GOT3 (cell line): ENCODE measurements around the gene VGLL4.
A peak's percentile ranks its signal among the peaks of the same experiment; 100 is the strongest.

Source experiments
- DNase-seq: peaks from one replicate; lab custom pipeline; 2025; ENCODE audit warnings: mixed read lengths; lab: John Stamatoyannopoulos, UW

The VGLL4 gene

DNA sequence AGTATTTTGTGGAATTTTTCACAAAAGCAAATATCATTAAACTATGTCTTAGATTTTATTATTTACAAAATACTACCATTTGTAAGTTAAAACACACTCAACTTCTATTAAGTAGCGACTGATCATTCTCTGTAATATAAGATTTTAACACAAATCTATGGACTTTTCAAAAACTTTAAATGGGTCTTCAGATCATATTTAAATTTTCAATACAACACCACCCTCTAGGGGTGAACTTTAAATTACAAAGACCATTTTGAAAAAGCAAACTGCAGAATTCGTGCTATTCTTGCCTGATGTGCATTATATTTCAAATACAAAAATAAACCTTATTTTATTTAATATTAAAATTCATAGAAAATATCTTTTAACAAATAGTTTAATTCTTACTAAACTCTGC is 8.2 kb upstream of the VGLL4 start:
- DNase-seq, result no peak

DNA sequence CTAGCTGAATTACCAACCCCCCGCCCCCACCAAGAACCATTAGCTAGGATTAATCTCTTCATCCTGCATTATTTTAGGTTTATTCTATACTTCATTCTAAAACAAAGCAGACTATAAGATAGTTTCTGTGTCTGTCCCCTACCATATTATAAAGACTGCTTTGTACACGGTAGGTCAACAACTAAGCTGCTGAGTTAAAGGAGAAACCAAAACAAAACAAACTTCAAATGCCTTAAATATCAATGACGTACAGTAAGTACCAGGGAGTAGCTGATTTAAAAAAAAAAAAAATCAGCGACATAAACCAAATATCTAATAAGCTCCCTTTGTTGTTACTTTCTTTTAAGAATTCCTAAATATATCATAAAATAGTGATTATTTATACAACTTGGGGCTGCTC is 7.8 kb upstream of the VGLL4 start:
- no peak for DNase-seq

DNA sequence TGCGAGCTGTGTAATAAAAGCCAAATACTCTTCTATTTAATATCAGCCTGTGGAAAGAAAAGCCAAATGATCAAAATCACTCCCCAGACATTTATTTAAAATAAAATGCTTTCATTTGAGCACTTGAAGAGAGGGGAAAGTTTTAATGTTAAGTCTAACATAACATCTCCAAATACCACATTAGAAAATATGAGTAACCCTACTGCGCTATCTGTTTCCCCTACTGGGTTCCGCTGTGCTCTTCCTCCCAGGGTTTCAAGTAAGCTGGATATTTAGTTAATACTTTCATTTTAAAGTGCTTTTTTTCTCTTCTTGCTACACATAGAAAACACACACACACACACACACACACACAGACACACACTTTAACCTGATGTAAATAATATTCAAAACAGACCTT is 6.7 kb upstream of the VGLL4 start:
- no peak for DNase-seq

DNA sequence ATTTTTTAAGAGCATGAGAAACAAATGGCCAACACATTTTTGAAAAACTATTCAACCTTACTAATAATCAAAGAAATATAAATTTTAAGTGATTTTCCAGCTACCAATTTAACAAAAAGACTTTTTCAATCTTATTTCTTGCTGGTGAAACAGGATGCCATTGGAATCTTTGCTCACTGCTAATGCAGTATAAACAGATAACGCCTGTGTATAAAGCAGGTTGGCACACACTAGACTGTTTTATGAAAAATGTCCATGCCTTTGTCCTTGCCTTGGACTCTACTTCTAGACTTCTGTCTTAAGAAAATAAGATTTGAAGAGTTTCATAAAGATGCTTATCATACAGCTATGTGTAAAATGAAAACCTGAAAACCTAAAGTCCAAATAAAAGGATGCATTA is 5.0 kb upstream of the VGLL4 start:
- no peak for DNase-seq

DNA sequence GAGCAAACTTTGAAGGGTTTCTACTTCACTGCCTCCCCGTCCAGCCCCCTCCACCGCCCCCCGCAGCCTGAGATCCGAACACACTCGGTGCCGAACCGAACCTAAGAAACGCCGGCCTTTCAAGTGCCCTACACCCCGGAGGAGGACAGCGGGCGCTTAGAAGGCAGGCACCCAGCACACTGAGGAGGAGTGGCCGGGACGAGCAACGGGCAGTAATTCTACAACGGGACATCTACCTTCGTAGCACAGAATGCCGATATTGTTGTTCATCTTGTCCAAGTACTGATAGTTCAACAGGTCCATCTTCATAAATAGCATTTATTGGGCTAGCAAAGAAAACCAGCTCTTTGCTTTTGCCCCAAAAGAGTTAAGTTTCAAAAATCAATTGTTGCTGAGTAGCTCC is 513 bp downstream of the VGLL4 start:
- no peak for DNase-seq

DNA sequence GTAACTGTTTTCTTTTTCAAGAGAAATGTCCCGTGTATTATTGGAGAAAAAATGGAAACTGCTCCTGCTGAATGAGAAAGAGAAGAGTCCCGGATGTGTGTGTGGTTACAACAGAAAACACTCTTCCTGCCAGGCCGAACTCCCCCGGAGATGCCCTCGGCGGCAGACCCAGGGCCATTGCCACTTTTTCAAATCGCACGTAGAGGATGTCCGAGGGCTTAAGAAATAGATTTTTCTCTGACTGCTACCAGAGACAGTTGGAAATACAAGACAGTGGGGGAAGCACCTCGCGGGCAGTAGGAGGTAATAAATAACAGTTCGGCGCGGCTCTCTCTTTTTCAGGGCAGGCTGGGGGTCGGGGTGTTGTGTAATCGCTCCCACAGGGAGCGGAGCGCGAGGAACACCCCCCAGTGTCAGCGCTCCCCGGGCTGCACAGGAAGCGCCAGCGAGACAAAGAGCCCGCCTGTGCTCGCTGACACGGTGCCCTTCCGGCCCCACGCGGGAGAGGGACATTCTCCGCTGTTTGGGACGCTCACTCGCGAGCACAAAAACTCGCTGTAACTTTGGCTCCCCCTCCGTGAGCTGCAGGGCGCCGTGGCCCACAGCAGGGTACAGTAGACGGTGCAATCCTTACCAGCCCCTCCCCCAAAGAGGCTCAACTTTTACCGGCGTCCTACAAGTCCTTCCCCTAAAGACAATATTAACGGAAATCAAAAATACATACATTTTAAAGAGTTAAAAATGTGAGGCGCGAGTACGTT is 1.1 kb downstream of the VGLL4 start:
- DNase-seq, result peak; percentile 32

DNA sequence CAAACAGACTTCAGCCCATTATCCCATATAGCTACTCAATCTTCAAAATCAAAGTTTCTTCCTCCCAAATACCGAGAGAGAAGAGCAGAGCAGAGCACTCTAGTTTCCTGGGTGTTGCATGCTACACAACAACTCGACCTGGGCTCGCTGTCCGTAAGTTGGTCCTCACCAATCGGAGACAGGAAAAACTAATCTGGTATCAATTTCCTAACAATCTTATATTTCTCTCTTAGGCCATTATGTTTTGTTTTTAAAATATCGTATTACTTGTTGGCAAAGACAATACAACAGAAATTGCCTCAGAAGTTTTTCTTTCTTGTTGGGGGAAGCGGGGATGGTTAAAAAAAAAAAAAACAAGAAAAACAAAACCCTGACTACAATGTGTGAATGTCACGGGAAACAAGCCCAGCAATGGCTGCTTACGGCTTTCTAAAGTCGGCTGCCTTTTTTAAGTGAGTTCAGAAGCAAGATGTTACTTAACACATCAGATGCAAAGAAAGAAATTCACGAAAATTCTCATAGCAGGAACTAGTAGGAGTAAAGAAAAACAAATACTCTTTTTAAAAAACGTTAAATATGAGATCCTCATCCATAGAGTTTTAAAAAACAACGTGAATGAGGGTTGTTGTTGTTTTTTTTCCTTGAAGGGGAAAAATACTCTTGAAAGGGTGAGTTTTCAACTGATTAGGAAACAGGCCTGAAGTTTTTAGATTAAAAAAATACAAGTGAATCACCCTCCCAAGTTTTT is 1.9 kb downstream of the VGLL4 start:
- DNase-seq, result no peak

DNA sequence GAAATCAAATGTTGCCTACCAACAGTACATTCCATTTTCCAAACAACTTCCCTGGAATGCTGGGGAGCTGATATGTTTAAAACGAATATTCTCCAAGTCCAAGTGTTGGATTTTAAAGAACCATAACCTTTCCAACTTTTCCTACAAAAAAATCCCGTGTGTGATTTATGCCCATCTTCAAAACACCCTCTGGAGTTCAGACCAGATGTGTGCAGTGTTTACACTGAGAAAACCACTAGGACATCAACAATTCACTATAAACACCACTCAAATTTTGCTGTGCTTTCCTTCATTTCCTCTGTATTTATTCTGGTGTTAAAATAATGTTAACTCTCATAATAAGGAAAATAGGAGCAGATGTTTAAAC is 2.4 kb downstream of the VGLL4 start:
- DNase-seq, result no peak

DNA sequence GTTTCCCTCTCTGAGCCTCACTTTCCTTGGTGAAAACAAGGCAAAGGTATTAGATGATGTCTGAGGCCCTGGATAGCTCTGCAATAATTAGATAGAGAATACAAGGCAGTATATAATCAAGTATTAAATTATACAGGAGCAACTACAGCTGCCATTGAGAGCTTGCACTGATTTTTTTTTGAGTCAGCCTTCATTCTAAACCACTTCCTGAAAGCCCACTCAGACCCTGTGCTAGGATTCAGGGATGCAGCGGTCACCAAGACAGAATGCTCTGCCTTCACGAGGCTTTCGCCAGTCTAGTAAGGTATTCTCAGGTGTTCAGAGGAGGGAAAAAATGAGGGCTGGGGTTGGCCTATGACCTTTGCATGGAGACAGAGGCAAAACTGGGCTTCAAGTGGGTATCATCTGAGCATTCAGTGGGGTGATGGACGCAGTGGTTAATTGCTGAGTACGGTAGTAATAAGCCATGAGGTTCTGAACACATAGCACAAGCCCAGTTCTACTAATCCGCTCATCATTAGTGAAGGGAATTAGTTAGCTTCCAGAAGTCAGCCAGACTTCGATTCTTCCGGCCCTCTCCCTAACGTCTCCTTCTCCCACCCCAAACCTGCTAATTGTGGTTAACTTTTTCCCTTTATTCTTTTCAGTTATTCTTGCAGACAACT is 3.6 kb downstream of the VGLL4 start:
- DNase-seq, result no peak

DNA sequence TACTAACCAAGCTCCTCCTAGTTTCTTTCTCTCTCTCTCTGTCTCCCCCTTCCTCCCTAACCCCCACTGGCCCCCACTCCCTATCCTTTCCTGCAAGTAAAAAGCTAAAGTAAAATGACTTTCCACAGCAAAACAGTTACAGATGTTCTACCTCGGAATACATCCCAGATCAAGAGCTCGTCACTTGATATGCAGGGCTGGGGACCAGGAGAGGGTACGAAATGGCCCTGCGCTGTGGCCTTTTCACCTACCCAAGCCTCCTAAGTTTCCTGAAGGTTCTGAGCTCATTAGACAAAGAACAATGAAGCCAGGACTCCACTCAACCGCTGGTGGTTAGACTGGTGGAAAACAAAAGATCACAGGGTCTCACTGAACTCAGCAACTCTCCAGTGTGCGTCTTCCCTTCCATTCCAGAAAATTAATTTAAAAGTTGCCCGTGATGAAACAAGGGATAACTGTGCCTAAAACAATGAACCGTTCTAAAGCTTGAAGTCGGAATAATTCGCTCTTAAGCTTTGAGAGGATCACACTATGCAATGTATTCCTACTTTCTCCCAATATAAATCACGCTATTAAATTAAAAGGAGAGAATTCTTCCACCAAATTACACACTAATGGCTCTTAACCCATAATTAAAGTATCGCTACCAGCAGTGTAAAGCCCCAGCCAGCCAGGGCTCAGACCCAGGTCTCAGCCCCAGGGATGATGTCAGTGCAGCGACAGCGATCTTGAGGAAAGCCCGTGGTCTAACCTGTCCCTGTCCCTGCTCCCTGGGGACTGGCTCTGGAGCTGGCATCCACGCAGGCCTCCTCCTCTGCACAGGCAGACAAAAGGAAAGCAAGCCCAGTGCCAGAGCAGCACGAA is 5.0 kb downstream of the VGLL4 start:
- no peak for DNase-seq

DNA sequence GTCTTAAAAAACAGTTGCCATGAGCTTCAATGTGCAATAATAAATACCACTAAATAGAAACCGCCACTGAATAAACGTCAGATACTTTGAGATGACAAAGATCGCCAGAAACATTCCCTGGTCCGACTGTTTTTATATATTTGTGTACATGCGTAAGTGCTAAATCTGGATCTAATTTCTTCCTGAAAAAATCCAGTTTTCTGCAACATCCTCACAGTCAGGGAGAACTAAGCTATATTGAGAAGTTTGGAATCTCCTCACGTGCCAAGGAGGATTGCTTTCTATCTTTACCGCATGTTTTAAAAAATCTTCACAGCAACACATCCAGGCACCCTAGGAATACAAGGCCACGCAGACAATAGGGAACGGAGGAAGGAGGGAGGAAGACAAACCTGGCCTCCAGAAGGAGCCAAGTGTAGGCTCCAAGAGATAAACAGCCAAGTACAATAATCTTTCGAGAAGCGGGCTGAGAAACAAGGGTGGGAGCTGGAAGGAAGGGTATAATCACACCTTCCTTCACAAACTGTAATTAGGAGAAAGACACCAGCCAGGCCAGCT is 5.7 kb downstream of the VGLL4 start:
- no peak for DNase-seq

DNA sequence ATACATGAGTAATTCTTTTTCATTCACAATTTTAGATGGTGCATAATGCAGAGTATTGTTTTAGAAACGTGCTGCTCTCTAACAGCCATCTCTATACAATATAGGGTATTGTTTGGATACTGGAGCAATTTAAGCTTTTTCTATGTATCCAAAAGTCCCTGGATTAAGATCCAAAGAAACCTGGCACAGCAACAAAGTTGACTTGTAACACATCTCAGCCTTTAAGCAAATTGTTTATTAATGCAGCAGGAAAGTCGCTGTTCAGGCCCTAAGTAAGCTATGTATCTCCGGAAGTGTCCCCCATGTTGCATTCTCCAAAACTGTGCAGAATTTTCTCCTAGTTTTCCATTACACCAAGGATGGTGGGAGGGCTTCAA is 7.3 kb downstream of the VGLL4 start:
- no peak for DNase-seq

DNA sequence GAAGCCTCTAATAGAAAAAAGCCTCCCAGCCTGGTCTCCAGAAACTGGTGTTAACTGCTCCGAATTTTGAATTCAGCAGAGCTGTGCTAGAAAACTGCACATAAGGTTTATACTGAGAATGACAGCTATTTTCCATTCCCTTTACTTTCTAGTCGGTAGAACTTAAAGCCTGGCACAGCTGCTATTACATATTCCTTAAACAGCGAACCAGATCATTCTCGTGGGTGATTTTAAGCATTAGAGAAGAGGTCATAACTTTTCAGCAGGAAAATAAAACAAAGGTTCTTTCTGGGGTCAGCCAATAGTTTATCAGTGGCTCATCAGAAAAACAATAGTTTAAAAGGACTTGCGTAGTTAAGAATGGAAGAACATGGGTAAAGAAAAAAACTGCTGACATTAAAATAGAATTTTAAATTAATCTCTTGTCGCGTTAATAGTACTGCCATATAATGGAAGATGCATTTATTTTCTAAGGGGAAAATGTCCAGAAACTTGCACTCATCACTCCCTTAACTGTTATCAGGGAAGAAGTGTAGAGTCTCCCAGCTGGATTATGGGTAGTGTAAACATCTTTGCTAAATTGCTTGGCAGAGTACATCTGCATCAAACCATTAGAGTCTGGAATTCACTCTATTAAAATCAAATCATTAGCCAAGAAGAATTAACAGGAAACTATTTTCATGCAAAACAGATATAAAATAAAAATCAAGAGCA is 7.9 kb downstream of the VGLL4 start:
- DNase-seq, result no peak

DNA sequence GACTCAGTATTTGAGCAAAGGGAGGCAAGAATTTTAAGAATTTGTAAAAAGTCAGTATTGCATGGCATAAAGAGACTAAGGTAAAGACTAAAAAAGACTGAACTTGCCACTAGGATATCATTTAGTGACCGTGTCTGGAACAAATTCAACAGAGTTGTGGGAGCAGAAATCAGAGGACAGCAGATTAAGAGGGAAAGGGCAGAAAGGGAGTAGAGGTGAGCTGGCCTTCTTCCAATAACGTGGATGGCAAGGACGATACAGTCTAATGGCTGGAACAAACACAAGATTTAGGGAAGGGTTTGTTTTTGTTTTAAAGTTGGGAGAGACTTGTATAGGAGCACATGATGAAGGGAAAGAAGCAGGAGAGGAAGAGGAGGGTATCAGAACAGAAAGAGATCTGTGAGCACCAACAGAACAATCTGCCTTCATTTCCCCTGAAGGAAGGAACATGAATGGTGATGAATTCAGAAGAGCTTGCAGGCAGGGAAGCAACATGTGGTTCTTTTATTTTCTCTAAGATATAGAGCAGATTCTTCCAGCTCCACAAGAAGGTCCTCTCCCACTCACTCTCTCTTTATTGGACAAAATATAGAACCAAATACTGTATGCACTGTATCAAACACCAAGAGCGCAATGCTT is 8.6 kb downstream of the VGLL4 start:
- no peak for DNase-seq

DNA sequence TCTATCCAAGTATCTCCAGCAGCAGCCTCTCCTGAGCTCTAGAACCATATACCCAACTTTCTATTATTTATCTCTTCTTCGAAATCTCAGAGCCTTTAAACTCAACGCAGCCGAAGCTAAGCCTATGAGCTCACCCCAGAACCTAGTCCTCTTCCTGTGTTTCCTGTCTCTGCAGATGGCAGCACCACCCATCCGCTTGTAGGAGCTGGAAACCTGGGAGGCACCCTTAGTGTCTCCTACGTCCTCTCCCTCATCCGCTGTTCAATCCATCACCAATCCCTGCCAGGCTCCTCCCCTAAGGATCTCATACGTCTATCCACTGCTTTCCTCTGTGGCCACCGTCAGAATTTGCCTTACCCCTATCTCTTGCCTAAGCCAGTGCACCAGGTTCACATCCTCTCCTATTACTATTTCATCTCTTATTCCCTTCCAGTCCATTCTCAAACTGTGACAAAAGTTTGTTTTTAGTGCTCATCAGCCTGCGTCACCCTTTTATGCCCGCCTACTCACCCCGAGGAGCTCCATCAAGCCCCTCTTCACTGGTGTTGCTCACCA is 9.6 kb downstream of the VGLL4 start:
- no peak for DNase-seq

DNA sequence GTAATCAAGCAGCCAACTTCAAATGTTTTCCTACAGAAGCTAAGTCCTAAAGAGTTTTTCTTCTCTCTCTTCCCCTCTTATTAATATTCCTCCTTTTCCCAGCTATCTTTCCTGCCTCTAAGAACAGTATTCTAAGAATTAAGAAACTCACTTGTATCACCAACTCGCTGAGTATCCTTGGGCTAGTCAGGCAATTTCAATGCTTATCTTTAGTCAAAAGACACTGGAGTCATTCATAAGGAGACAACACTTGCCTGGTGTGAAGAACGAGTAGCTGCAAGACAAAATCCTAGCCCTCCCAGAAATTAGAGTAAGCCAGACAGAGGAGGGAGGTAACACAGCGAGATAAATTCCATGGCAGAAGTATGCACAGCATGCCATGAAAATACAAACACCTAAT is 10.7 kb downstream of the VGLL4 start:
- DNase-seq, result no peak

DNA sequence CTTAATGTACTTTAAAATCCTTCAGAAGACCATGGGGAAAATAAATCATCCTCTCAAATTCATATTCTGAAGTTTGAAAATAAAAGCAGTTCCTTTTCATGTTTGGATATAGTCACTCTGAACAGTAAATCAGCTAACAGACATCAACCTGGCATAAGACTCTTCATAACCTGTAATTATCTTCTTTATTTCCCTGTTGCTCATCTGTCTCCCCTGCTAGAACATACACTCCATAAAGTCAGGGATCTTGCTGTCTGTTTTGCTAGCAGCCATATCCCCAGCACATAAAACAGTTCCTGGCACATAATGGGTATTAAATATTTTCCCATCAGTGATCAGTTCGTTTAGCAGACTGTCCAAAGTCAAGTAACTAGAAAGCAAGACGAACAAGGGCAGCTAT is 11.2 kb downstream of the VGLL4 start:
- DNase-seq, result no peak

DNA sequence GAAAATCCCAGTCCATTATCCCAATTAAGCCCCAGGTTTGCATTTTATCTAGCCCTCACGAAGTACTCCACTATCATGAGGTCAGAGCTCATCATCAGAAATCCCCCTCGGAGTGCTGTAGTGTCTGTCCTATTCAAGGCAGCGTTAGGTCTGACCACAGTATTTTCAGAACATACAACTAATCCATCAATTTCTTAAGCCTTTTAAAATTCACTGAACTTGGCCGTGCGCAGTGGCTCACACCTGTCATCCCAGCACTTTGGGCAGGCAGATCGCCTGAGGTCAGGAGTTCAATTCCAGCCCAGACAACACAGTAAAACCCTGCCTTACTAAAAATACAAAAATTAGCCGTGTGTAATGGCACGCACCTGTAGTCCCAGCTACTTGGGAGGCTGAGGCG is 11.9 kb downstream of the VGLL4 start:
- no peak for DNase-seq

DNA sequence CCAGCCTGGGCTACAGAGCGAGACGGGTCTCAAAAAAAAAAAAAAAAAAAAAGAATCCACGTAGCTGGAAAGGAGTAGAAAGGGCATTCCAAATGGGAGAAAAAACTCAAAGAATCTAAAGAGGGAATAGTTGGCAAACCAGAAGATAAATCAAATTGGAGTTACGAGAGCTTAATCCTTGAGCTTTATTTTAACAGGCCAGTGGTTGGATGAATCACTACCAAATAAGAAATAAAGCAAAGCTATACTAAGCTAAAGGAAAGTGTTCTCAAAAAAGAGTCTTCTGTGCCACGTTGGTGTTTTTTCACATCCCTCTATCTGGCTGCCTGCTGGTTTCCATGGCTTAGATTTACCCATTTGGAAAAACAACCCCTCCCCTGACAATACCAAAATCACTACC is 14.0 kb downstream of the VGLL4 start:
- no peak for DNase-seq

DNA sequence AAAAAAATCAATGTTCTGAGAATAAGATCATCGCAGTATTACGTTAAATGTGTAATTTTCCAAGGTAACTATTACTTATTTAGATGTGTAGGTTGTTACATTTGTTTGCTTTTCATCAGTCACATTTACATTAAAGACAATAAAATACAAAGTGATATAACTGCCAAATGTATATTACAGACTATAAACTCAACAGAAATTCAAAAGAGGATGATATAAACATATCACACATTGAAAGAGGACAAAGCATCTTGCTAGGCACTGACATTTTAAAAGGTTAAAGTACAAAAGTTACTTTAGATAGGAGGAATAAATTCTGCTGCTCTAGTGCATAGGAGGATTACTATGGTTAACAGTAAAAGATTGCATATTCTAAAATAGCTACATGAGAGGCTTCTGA is 16.1 kb downstream of the VGLL4 start:
- DNase-seq, result no peak

DNA sequence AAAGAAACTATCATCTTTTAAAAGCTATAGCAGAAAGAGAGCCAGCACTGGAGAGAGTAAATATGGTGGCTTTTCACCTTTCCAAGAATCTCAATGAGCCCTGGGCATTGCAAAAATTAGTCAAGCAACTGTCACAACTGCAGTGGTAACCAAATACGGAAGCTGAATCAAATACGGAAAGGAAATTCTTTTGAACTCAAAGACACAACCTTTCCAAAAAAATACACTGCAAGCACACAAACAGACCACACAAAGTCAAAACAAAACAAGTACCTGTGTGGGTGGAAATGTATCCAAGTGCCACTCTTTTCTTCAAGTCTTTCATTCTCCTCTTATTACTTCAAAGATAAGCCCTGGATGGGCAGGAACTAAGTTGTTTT is 17.6 kb downstream of the VGLL4 start:
- DNase-seq, result no peak
